NOMO-1 treated with DMSO at 0.1 percent for 48 hours (cell line): ENCODE measurements around the gene BTBD1.
A peak's percentile ranks its signal among the peaks of the same experiment; 100 is the strongest.
"Not testable (repeated sequence)": the region's sequence is repeated elsewhere in the genome, so short reads cannot be mapped to it uniquely, and the experiment has no call there.

Source experiments
- DNase-seq: peaks from one replicate; lab custom pipeline; 2025; ENCODE audit not compliant: unreplicated experiment; lab: John Stamatoyannopoulos, UW

BTBD1 gene

DNA sequence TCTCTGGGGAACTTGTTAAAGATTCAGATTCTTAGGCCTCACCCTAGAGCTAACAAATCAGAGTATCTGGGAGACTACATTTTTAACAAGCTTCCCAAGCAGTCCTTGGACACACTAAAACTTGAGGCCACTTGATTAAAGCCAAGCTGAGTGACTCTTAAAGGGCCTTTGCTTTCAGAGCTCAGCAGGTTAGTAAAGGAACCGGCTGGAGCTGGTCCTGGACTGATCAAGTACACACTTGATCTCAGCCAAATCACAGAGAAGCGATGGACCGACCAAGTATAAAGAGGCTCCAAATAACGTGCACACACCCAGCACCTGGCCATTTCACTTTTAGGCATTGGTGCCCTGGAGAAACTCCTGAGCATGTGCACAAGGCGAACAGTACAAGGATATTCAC lies 27.5 kb upstream of the BTBD1 start:
- DNase-seq, result no peak

GRCh38 chr15:83092309-83092976 lies 25.4 kb upstream of the BTBD1 start:
- DNase-seq, result peak; percentile 88

DNA sequence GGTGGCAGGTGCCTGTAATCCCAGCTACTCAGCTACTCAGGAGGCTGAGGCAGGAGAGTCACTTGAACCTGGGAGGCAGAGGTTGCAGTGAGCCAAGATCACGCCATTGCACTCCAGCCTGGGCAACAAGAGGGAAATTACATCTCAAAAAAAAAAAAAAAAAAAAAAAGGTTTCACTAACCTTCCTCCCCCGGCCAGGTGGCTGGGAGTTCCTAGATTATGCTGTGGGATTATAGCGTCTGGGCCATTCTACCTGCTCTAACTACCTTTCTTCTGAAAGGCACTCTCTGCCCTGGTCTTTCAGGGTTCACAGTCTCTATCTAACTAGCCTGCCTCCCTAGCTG lies 24.9 kb upstream of the BTBD1 start:
- DNase-seq, result not testable (repeated sequence)

- DNase-seq, result no peak
Observed at GRCh38 chr15:83090465-83090864, 23.4 kb upstream of the BTBD1 start.

- DNase-seq, result no peak
Observed at GRCh38 chr15:83088876-83089275, 21.8 kb upstream of the BTBD1 start.

DNA sequence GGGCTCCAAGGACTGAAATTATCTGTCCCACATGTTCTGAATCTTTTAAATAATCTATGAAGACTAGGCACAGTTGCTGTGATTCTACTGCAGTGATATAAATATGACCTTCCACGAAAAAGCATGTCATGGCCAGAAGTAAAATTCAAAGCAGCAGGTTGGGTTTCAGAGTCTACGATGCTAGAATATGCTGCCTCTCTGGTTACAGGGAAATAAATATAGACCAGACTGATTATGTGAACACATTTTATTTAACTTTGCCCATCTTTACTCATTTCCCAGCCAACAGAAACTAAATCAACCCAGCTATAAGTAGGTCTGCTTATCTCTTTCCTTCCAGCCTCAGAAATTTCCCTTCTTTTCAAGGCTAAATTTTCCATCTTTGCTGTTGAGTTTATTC lies 20.5 kb upstream of the BTBD1 start:
- DNase-seq, result no peak

GRCh38 chr15:83085864-83086552 lies 19.0 kb upstream of the BTBD1 start:
- not testable (repeated sequence) for DNase-seq

DNA sequence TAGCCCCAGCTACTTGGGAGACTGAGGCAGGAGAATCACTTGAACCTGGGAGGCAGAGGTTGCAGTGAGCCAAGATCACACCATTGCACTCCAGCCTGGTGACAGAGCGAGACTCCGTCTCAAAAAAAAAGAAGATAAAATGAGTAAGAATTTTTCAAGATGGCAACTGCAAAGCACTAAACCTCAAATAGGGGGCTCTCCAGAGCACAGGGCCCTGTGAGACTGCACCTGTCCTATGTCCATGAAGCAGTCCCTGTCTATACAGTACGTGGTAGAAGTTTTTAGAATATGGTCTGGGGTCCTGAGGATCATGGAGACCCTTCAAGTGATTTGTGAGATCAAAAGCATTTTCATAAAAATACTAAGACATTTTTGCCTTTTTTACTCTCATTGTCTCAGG lies 18.4 kb upstream of the BTBD1 start:
- DNase-seq, result not testable (repeated sequence)

- no peak for DNase-seq
Observed at GRCh38 chr15:83082730-83083386, 15.8 kb upstream of the BTBD1 start.

DNA sequence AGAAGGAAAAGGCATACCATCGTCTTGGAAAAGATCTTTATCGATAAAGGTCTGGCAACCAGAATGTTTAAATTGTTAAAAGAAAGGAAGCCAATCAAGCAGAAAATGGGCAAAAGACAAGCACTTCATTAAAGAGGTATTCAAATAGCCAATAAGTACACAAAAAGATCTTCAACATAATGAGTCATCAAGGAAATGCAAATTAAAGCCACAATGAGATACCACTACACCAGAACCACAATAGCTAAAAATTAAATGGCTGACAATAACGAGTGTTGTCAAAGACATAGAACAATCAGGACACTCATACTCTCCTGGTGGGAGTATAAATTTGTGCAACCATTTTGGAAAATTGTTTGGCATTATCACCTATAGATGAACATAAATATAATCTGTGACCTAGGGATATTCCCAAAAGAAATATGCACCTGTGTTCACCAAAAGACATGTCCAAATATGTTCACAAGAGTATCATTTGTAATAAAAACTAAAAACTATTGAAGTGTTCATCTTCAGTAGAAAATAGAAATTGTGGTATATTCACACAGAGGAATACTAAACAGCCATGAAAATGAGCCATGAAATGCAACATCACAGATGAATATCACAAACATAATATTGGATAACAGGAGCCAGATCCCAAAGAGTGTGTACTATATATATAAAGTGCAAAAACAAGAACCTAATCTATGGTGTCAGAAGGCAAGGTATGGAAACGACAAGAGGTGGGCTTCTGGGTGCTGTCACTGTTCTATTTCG lies 14.4 kb upstream of the BTBD1 start:
- no peak for DNase-seq

DNA sequence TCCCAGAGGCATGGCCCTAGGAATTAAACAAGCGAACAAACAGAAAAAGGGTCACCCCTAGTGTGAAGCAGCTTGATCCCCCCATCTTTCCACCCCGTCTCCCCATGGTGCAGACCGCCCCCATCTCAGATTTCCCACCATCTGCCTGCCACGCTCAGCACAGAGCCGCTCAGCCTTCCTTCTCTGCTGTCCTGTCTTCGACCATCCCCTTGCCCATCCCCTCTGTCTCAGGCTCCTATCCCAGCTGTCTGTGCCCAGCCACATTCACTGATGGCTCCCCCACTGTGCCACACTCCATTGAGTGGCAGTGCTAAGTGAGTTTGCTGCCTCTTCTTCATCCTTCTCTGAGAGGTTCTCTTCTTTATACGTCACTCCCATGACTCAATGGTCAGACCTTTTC lies 11.7 kb upstream of the BTBD1 start:
- no peak for DNase-seq

DNA sequence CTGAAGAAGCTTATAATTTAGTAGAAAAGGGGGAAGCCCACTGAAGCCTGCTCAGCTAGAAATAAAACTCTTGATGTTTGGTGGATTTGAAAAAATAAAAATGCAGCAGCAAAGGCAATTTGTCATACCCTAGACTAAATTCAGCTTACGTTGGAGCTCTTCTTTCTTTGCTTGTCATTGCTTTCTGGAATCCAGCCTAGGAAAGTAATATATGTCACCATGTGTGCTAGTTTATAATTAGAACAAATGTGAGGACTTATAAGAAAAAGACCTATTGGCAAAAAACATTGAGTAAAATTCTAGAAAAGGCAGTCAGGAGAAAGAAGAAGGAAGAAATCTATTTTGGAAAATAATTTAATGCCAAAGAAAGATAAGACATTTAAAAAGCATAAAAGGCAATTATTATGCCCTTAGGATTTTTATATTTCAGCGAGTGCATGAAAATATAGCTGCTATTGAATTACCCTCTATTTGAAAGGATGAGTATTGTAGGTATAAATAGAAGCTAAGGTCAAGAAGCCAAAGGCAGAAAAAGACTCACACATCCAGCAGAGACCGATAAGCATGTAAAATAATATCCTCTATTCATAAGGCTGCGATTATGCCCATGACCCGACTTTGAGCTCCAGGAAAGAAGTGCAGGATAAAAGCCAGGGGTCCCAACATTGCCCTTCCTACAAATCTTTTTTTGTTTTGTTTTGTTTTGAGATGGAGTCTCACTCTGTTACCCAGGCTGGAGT lies 10.6 kb upstream of the BTBD1 start:
- DNase-seq, result no peak

- DNase-seq, result not testable (repeated sequence)
Observed at GRCh38 chr15:83069211-83069642, 2.2 kb upstream of the BTBD1 start.

GRCh38 chr15:83068054-83068453 lies 1.0 kb upstream of the BTBD1 start:
- no peak for DNase-seq

DNA sequence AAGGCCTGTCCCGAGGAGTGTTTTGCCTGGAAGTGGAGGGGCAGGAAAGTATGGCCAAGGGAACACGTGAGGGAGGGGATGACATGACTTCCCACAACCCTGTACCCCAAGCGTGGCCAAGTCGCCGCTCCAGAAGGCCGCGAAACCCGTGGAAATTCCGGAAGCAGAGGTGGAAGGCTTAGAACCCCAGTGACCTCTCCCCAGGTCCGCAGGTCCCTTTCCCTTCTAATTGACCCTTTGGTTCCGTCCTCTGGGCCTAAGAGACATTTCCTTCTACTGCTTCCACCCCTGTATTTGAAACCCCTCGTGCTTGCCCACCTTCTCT lies 548 bp upstream of the BTBD1 start:
- no peak for DNase-seq

DNA sequence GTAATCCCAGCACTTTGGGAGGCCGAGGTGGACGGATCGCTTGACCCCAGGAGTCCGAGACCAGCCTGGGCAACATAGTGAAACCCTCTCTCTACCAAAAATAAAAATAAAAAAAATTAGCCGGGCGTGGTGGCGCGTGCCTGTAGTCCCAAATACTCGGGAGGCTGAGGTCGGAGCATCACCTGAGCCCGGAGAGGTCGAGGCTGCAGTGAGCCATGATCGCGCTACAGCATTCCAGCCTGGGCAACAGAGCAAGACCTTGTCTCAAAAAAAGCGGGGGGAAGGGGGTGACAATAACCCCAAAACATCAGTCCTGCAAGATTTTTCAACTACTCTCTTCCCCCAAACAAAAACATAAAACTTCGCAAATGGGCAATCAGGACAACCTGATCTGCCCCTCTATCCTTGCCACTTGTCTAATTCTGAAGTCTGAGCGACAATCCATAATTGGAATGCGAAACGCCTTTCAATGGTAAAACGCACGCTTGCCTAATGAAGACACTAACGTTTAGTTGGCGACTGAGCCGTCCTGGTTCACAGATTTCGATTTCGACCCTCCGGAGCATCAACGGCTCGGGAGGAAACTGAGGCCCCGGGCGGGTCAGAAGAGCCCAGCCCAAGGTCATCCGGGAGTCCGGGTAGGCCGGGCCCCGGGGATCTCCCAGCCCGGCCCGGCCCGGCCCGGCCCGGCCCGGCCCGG lies 868 bp downstream of the BTBD1 start:
- DNase-seq, result no peak

- no peak for DNase-seq
Observed at GRCh38 chr15:83065431-83065830, 1.6 kb downstream of the BTBD1 start.

DNA sequence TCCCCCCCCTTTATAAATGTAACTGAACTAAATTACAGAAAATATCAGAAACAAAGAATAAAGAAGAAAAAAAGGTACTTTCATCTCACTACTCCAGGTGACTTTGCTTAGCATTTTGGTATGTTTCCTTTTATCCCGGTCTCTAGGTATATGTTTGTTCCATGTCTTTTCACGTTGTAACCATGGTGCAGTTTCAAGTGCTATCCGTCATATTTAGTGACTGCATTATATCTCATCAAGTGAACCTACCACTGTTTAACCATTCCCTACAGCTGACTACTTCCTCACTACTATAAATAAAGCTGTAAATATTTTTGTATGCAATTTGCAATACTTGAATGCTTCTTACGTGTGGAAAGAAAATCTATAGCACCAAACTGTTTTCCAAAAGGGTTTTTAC lies 2.2 kb downstream of the BTBD1 start:
- DNase-seq, result no peak

DNA sequence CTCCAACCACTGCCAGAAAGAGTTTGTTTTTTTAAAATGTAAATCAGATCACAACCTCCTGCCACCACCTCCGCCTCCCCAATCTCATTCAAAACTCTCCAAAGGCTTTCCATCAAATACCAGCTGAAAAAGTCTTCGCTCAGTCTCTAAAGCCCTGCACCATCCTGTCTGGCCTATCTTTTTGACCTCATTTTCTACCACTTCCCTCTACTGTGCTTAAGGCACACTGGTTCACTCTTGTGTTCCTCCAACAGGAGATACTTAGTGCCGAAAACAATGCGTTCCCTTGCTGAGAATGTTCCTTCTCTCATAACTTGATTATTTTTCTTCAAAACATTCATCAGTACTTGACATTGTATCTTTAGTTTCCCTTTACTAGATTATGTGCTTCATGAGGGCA lies 3.5 kb downstream of the BTBD1 start:
- no peak for DNase-seq

GRCh38 chr15:83062768-83063180 lies 4.3 kb downstream of the BTBD1 start:
- DNase-seq, result peak; percentile 61

DNA sequence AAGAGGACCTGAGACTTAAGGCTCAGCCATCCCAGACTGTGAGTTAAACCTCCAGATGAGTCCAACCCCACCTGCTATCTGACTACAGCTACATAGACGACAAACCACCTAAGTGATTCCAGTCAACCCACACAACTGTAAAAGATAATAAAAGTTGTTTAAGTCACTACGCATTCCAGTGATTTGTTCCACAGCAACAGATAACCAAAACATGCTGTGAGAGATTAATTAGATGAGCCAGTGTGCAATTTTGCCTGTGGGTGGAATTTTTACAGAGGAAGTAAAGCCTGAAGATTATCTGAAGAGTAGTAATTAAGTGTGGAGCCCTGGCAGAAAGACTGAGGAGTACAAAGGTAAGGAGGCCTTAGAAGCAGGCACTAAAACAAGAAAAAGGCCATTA lies 5.4 kb downstream of the BTBD1 start:
- DNase-seq, result no peak
